NOMO-1 treated with DMSO at 0.1 percent for 48 hours (cell line): ENCODE measurements around the gene HDHD3.

Source experiments
- DNase-seq: peaks from one replicate; lab custom pipeline; 2025; ENCODE audit not compliant: unreplicated experiment; lab: John Stamatoyannopoulos, UW

Gene HDHD3

DNA sequence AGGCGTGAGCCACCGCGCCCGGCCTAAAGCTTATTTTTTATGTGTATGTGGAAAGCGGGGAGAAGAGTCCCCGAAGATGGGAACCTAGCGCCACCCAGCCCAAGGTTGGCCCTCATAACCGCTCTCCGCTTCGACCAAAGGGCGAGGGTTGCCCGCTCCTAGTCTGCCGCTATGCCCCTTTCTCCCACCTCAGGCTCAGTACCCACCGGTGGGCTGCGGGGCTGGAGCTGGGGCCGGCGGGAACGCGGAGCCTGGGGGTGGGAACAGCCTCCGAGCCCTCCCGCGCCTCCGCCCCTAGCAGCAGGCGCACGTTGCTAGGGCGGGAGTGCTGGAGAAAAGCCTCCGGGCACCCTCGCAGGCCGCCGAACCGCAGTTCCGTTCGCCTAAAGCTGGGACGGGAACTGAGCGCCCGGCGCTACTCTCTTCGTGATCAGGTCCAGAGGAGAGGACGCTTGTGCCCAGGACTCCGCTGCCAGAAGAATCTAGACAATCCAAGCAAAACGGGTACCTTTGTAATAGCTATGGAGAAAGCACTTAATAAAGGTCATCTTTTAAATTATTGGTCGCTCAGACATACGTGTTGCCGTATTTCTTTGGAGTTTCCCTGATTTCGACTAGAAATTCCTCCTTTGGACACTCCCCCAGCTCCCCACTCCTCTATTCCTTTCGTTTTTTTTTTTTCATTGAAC, 36.6 kb downstream of the HDHD3 start, which contains the start of gene WDR31:
WDR31 (minus strand) TSS at position 265 of the 689 bp plus-strand sequence. CDS start 8,253 bp downstream, outside the sequence.
- DNase-seq, result peak; percentile 84

DNA sequence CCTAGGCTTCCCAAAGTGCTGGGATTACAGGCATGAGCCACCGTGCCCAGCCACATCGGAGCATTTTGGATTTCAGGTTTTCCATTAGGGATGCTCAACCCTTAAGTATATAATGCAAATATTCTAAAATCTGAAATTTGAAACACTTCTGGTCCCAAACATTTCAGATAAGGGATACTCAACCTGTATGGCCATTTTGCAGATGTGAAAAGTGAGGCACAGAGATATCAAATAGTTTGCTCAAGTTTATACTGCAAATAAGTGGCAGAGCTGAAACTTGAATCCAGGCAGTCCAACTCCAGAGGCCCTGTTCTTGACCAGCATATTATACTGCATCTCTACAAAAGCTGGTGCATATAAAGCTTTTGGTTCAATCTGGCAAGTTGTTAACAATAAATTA, 39.1 kb downstream of the HDHD3 start:
- no peak for DNase-seq

DNA sequence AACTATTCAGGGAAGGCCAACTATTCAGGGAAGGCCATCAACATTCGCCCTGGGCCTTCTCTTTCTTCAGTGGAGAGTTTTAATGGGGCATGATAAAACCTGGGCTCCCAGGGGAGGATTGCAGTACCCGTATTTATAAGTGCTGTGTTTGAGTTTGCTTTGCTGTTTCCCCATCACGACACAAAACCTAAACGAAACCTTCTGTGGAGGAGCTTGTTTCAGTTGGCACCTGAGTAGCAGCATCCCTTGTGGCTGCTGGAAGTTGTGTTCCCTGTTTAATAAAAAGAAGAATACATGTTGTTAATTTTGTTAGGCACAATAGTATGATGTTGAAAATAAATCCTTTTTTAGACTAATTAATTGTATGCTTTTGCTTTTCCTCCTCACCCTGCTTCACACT, 45.0 kb downstream of the HDHD3 start:
- no peak for DNase-seq

DNA sequence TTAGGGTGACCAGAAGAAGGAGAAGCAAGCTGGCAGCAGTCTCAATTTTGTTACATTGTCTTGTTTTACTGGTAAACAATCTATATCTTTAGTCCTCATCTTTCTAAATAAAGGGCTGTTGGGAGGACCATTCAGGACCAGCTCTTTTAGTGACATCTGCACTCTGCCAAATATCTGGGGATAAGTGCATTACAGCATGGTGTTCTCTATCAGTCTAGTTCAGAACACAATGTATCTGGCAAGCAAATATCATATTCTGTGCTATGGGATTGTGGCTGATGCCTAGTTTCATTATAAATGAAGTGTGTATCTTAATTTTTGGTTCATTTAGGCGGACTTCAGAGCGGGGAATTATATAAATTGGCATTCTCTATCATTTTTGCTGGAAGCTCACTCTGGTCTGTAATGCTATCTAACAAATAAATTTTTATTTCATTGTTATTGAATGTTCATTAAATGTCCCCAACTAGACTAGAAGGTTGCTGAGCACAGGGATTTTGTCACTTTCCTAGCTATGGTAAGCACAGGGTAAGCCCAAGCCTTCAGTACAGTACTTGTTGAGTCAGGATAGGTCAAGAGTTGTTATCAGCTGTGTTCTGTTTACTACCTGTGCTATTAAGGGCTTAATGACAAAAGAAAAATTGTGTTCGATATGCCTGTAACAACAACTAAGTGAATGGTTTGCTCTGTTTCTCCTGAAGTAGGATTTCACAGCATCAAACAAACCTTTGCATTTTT, 48.6 kb downstream of the HDHD3 start:
- DNase-seq, result no peak

DNA sequence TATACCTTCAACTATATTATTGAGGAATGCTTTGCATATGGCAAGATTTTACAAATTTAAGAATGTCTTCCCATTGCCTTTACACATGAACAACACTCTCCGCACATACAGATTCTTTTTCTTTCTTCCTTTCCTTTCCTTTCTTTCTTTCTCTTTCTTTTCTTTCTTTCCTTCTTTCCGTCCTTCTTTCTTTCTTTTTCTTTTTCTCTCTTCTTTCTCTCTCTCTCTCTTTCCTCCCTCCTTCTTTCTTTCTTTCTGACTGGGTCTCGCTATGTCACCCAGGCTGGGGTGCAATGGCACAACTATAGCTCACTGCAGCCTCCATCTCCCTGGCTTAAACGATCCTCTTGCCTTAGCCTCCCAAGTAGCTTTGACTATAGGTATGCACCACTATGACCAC, 50.6 kb downstream of the HDHD3 start:
- DNase-seq, result no peak
